Ovary (tissue), 9 donors: ENCODE results near the gene CMTM4. TPM values are rescaled to one million over a fixed set of nuclear protein-coding genes. Genes with fewer than 3 reads are reported as not detected.

Experiments used
- DNase-seq, 5 donors: peaks; one replicate each; pipeline ENCODE4 v3.0.0-alpha.2; 2019 to 2020
- H3K27ac ChIP-seq, 2 donors: fragments of 200-600 bp; one replicate each; pipeline versions ENCODE4 v1.5.1 to v1.8.0; 2019 to 2022
- H3K27me3 ChIP-seq: fragments of 200-600 bp; one replicate; pipeline ENCODE4 v1.8.0; 2022
- H3K36me3 ChIP-seq: fragments of 200-600 bp; sonication (generic); one replicate; pipeline ENCODE4 v1.5.1; 2019
- H3K4me1 ChIP-seq: one replicate; pipeline ENCODE4 v1.8.1; 2013; ENCODE audit warnings: mild to moderate bottlenecking, moderate library complexity; ENCODE audit not compliant: insufficient read depth
- H3K4me3 ChIP-seq: fragments of 200-600 bp; sonication (generic); one replicate; pipeline ENCODE4 v1.5.1; 2017
- H3K9me3 ChIP-seq, 2 donors: fragments of 200-600 bp in 1 of 2; sonication (generic) in 1 of 2; one replicate each; pipeline versions ENCODE4 v1.5.1 to v1.8.1; 2013 to 2019; ENCODE audit warnings: mild to moderate bottlenecking in 1 of 2, moderate library complexity in 1 of 2
- EP300 ChIP-seq: sonication (generic); formaldehyde crosslinking; IDR thresholded peaks from one replicate; pipeline ENCODE4 v1.6.1; 2017; ENCODE audit warnings: antibody characterized with exemption
- POLR2A ChIP-seq: fragments of 450-650 bp; IDR thresholded peaks from one replicate; pipeline ENCODE4 v1.6.1; 2017; ENCODE audit warnings: antibody characterized with exemption, mild to moderate bottlenecking, moderate library complexity
- WGBS, 3 donors: extraction: QIAGEN DNeasy Blood & Tissue Kit in 1 of 3; methylation state at CpG; one replicate each; pipeline versions ENCODE4 v1.1.5 to v1.1.7; 2013 to 2017; 5-methylcytosine and 5-hydroxymethylcytosine counted together
- intact Hi-C, 4 donors: fragments of 100-400 bp; cut with DNase I; formaldehyde crosslinking; loops; one replicate each; pipeline versions ENCODE4 v1.11.0 to v1.15.1; 2022 to 2023
- polyA plus RNA-seq, 2 donors: library from polyadenylated mRNA; stranded (reverse); fragments of 200-250 nt in 1 of 2; fragments of 350-450 nt in 1 of 2; fragmentation: Illumina TruSeq in 1 of 2; extraction: RNeasy Lipid Tissue Mini Kit (QIAGEN cat#74804) in 1 of 2; gene quantifications; one replicate each; pipeline ENCODE4 v1.2.3, GENCODE V29; 2013 to 2014
- total RNA-seq, 7 donors: library from RNA; depleted of rRNA in 2 of 7; stranded (reverse); fragments of >200 nt in 2 of 7; fragmentation: NEBNext Ultra II Directional in 3 of 7; extraction: Animal tissue kit (Norgen Biotek cat#: 25700) in 3 of 7; gene quantifications; one replicate each; pipeline versions ENCODE4 v1.1.0 to v1.2.4, GENCODE V29; 2016 to 2023
- TF ChIP-seq, protein P1 (sequence below), 3 donors: fragments of 450-650 bp in 2 of 3; fragments of 200-600 bp in 1 of 3; IDR thresholded peaks; one replicate each; pipeline versions ENCODE4 v1.5.1 to v1.8.0; 2016 to 2022; ENCODE audit warnings: antibody characterized with exemption in 3 of 3, mild to moderate bottlenecking in 1 of 3
- donor health status: DM: no; HTN: no; CAD: no; lungs with moderate emphysema.
- donor health status: DM: no; HTN: no; CAD: no.
- donor health status: Bipolar disorder and iron deficiency.
- donor health status: DM: yes; HTN: yes; CAD: no.
- donor health status: DM: no; HTN: no; CAD: no.
- donor health status: DM: yes; HTN: yes; CAD: no.

CMTM4 gene
- total and polyA plus RNA-seq, 9 donors = 5.4 to 47.1 (median 13.1) TPM

DNA sequence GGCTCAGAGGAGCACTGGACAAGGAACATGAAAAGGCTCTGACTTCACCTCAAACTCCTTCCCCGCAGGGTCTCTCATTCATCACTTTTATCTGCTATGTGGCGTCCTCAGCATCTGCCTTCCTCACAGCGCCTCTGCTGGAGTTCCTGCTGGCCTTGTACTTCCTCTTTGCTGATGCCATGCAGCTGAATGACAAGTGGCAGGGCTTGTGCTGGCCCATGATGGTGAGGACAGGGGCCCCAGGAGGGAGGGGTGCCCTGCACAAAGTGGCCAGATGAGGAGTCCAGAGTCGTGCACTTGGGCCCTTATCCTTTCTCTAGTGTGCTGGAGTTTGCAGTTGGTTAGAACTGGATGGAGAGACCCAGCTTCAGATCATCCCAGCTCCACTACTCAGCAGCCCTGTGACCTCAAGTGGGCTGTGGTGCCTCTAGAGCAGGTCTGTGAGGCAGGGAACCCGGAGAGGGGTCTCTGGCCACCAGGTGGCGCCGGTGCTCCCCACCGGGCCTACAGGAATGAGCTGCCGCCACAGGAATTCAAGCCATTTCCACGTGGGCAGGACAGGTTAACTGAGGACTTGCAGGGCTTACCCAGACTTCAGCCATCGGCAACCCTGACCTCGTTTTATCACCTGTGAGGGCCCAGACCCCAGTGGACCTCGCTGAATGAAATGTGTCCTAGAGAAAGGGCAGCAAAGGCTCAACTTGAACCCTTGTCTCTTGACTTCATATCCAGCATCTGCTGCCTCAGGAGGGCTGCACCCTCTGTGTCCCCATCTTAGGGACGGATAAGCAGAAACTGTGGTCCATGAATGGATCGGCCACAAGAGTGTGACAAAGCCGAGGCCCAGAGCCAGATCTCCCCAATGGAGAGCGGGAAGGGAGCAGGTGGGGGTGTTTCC, 88.1 kb downstream of the CMTM4 start:
- DNase-seq = peak; percentile 85 to 93 (median 89)
- WGBS, 3 donors = 28 to 32% (median 29%) methylated on average over 17 of the region's 17 CpGs
- Histone ChIP-seq H3K27me3 (no peaks in the 10 kb centered on the region), H3K4me1 (peaks cover 4% of the 10 kb centered on the region), H3K27ac (no peak overlapping the region), H3K36me3 (no peaks in the 10 kb centered on the region), H3K9me3 (no peaks in the 10 kb centered on the region), H3K4me3 (no peak overlapping the region)
- TF ChIP-seq, protein P1, sequence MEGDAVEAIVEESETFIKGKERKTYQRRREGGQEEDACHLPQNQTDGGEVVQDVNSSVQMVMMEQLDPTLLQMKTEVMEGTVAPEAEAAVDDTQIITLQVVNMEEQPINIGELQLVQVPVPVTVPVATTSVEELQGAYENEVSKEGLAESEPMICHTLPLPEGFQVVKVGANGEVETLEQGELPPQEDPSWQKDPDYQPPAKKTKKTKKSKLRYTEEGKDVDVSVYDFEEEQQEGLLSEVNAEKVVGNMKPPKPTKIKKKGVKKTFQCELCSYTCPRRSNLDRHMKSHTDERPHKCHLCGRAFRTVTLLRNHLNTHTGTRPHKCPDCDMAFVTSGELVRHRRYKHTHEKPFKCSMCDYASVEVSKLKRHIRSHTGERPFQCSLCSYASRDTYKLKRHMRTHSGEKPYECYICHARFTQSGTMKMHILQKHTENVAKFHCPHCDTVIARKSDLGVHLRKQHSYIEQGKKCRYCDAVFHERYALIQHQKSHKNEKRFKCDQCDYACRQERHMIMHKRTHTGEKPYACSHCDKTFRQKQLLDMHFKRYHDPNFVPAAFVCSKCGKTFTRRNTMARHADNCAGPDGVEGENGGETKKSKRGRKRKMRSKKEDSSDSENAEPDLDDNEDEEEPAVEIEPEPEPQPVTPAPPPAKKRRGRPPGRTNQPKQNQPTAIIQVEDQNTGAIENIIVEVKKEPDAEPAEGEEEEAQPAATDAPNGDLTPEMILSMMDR (IDR thresholded peaks at IDR 0.05) = peak; percentile 74 to 89 (median 80)
- no peak for TF ChIP-seq POLR2A
- intact Hi-C loops = loop anchor here in 3 of 4 donors (5.0 to 10.0 kb wide), 6 partner anchors 54 to 256 kb away; partner anchors contain the start of genes CKLF (in 1 of the 3) and TK2 (in 1 of the 3)

DNA sequence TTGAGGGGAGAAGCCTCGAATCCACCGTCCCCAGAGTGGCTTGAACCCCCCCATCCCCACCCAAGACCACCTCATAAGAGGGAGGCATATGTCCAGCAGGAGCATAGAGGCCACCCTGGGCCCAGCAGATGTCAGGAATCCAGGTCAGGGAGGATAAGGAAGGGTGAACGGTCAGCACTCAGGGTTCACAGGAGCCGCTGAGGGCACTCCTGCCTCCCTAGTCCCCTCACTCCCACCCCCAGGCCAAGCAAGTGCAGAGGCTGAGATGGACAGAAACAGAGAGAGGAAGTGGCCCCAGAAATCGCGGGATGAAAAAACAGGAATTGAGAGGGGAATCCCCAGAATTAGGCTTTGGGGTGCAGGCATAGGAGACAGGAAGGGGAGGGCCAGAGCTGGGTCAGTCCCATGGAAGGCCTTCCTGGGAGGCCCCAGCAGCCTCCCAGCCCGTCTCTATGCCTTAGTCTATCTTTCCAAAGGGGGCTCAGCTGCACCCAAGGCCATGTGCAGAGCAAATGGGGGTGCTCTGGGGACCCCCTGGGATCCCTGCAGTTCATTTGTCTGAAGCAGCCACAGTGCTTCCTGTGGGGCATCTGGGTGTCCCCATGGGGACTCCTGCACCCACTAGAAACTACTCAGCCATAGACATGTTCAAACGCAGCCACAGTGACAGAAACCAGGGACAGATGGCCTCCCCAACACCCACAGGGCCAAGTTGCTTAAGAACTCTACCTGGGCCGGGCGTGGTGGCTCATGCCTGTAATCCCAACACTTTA, 90.4 kb downstream of the CMTM4 start:
- Histone ChIP-seq H3K36me3 (no peaks in the 10 kb centered on the region), H3K27ac (peak overlapping the region in 1 of 2 donors; percentile 78), H3K27me3 (no peaks in the 10 kb centered on the region), H3K4me1 (peaks cover 6% of the 10 kb centered on the region), H3K4me3 (peak overlapping the region; percentile 90), H3K9me3 (no peaks in the 10 kb centered on the region)
- no peak for DNase-seq
- WGBS, 3 donors = 68 to 75% (median 72%) methylated on average over 10 of the region's 10 CpGs
- intact Hi-C loops = loop anchor here in 3 of 4 donors (2.0 to 10.0 kb wide), 7 partner anchors 51 to 259 kb away; partner anchors contain the start of genes CKLF (in 1 of the 3) and TK2 (in 1 of the 3)
- TF ChIP-seq, protein P1 (IDR thresholded peaks at IDR 0.05) = no peak
- no peak for TF ChIP-seq EP300
- TF ChIP-seq POLR2A = no peak

DNA sequence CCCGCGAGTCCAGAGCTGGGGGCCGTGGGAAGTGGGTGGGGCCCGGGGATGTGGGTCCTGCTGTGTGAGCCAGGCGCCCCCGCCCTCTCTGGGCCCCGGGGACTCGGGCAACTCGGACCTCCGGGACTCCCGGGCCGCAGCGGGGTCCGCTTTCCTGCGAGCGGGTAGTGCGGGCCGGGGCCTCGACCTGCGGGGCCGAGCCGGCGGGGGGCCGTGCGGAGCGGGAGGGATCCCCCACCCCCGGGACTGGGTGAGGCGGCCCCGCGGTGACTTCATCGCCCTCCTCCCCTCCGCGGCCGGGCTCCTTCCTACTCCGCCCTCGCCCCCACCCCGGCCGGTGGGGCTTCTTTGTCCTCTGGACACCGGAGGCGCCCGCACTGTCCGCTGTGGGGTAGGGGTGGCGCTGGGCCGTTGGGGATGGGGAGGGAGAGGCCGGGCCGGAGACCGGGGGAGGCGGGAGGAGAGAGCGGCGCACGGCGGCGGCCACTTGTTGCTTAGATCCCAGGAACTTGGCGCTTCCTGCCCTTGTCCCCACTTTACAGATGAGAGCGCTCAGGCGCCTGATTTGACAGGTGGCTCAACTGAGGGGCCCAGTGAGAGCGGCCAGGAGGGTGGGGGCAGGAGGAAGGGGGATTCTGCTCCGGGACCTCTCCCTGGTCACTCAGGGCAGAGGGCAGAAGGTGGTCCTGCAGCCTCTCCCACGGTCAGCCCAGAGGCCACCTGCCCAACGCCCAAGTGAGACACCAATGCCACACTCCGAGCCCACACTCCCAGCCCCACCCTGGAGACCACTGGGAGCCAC, 91.2 kb downstream of the CMTM4 start:
- Histone ChIP-seq H3K27me3 (no peaks in the 10 kb centered on the region), H3K27ac (peak overlapping the region; percentile 78 to 95), H3K36me3 (no peaks in the 10 kb centered on the region), H3K9me3 (no peaks in the 10 kb centered on the region), H3K4me3 (peak overlapping the region; percentile 90), H3K4me1 (peaks cover 6% of the 10 kb centered on the region)
- DNase-seq = peak; percentile 66 to 79 (median 73)
- 5 to 7% (median 5%) methylated on average over 12 to 61 of the region's 61 CpGs for WGBS, 3 donors
- TF ChIP-seq EP300 = no peak
- TF ChIP-seq, protein P1 (IDR thresholded peaks at IDR 0.05) = no peak
- no peak for TF ChIP-seq POLR2A
- intact Hi-C loops = loop anchor here in 3 of 4 donors (2.0 to 10.0 kb wide), 7 partner anchors 51 to 259 kb away; partner anchors contain the start of genes CKLF (in 1 of the 3) and TK2 (in 1 of the 3)
